NT2/D1 (cell line): ENCODE results near the gene TSPAN2.

Experiments used
- DNase-seq: peaks from one replicate; pipeline ENCODE4 v3.0.0-alpha.2; 2011; ENCODE audit warnings: low read depth, low spot score
- H3K27me3 ChIP-seq: 2 replicates; pipeline ENCODE4 v1.6.0; 2011; ENCODE audit warnings: mild to moderate bottlenecking; ENCODE audit not compliant: insufficient read length, insufficient read depth
- H3K36me3 ChIP-seq: 2 replicates; pipeline ENCODE4 v1.6.1; 2011; ENCODE audit warnings: mild to moderate bottlenecking, low read length, mixed read lengths; ENCODE audit not compliant: insufficient read depth, insufficient read length
- H3K4me1 ChIP-seq: 2 replicates; pipeline ENCODE4 v1.5.1; 2011; ENCODE audit not compliant: insufficient read depth, insufficient read length
- H3K4me3 ChIP-seq: 2 replicates; pipeline ENCODE4 v1.5.1; 2011; ENCODE audit warnings: low read depth; ENCODE audit not compliant: insufficient read length
- H3K9ac ChIP-seq: 2 replicates; pipeline ENCODE4 v1.6.0; 2011; ENCODE audit warnings: low read depth; ENCODE audit not compliant: insufficient read length
- H3K9me3 ChIP-seq: 2 replicates; pipeline ENCODE4 v1.5.1; 2011; ENCODE audit warnings: mild to moderate bottlenecking, low read length; ENCODE audit not compliant: insufficient read depth
- SUZ12 ChIP-seq: IDR thresholded peaks from 2 replicates; pipeline ENCODE4 v1.6.1; 2011; ENCODE audit not compliant: insufficient read length, insufficient read depth; ENCODE audit errors: extremely low read depth
- YY1 ChIP-seq: IDR thresholded peaks from 2 replicates; pipeline ENCODE4 v1.6.1; 2011; ENCODE audit not compliant: insufficient read length, insufficient read depth
- ZNF274 ChIP-seq: IDR thresholded peaks from 2 replicates; pipeline ENCODE4 v1.6.1; 2011; ENCODE audit warnings: mild to moderate bottlenecking, low read depth, low read length

TSPAN2 gene

GRCh38 chr1:115057661-115058254 lies 31.5 kb downstream of the TSPAN2 start:
- DNase-seq: no peak
- Histone ChIP-seq H3K4me1 (no peaks in the 10 kb centered on the region), H3K4me3 (no peak overlapping the region), H3K27me3 (no peaks in the 10 kb centered on the region), H3K9me3 (no peaks in the 10 kb centered on the region), H3K36me3 (peaks cover 12% of the 10 kb centered on the region), H3K9ac (no peak overlapping the region)
- TF ChIP-seq ZNF274: no peak
- no peak for TF ChIP-seq YY1
- no peak for TF ChIP-seq SUZ12

GRCh38 chr1:115056395-115056798 lies 32.9 kb downstream of the TSPAN2 start:
- no peaks in the 10 kb centered on the region for H3K27me3 ChIP-seq
- no peak overlapping the region for H3K4me3 ChIP-seq
- H3K9ac ChIP-seq: peak overlapping the region; percentile 23
- no peaks in the 10 kb centered on the region for H3K4me1 ChIP-seq
- H3K36me3 ChIP-seq: peaks cover 20% of the 10 kb centered on the region
- no peak for TF ChIP-seq YY1
- no peak for TF ChIP-seq ZNF274
- no peak for TF ChIP-seq SUZ12
- no peaks in the 10 kb centered on the region for H3K9me3 ChIP-seq
- DNase-seq: peak; percentile 67

DNA sequence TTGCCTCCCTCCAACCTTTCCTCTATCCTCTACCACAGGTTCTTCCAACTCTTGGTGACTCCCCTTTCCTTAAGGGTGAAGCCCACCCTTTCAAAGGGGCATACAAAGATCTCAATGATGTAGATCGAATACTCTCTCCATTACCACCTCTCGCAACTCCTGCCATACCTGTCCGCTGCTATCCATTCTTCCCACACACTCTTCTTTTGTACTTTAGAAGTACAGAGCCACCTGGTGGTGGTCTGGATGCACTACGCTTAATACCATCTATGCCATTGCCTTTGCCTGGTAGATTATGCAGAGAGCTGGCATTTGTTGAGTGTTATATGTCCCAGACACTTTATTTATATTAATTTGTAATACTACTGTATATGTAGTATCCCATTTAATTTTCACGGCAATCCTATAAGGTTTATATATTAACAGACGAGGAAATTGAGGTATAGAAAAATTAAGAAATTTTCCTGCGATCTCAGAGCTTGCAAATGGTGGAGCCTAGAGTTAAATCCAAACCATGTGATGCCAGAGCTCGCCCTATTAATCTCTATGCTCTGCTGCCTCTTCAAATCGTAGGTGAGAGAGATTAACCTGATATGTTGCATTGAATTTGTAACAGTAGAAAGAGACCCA lies 36.7 kb downstream of the TSPAN2 start:
- H3K27me3 ChIP-seq: no peaks in the 10 kb centered on the region
- H3K9ac ChIP-seq: no peak overlapping the region
- no peaks in the 10 kb centered on the region for H3K4me1 ChIP-seq
- H3K36me3 ChIP-seq: peaks cover 16% of the 10 kb centered on the region
- TF ChIP-seq ZNF274 (no peak), YY1 (no peak), SUZ12 (no peak)
- H3K4me3 ChIP-seq: no peak overlapping the region
- DNase-seq: peak; percentile 56
- no peaks in the 10 kb centered on the region for H3K9me3 ChIP-seq

DNA sequence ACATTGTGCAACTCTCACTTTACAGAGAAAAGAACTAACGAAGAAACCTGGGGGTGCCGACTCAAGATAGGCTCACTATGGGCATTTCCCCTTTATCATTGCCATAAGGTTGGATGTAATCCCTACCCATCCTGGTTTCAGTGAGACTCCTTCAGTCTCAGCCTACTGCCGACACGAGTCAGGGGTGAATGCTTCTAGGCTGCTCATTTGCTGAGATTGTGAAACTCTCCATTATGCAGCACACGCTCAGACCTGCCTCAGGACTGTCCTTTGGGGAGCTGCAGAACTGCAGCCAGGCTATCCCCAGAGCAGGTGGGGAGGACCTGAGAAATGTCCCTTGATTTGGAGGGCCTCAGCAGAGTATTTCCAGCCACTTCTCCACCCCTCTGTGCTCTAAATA lies 37.5 kb downstream of the TSPAN2 start:
- no peaks in the 10 kb centered on the region; the same call in 1 of the 2 replicates for H3K9me3 ChIP-seq
- H3K4me1 ChIP-seq: no peaks in the 10 kb centered on the region
- peaks cover 11% of the 10 kb centered on the region for H3K36me3 ChIP-seq
- H3K9ac ChIP-seq: no peak overlapping the region
- no peak overlapping the region for H3K4me3 ChIP-seq
- H3K27me3 ChIP-seq: no peaks in the 10 kb centered on the region
- TF ChIP-seq ZNF274 (no peak), YY1 (no peak), SUZ12 (no peak)
- no peak for DNase-seq

DNA sequence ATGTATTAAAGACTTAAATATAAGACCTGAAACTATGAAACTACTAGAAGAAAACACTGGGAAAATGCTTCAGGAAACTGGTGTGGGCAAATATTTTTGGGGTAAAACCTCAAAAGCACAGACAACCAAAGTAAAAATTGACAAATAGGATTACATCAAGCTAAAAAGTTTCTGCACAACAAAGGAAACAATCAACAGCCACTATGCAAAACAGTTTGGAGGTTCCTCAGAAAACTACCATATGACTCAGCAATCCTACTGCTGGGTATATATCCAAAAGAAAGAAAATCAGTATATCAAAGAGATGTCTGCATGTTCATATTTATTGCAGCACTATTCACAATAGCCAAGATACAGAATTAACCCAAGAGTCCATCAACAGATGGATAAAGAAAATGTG lies 42.6 kb downstream of the TSPAN2 start:
- no peak overlapping the region for H3K9ac ChIP-seq
- no peak for TF ChIP-seq YY1
- TF ChIP-seq SUZ12: no peak
- TF ChIP-seq ZNF274: no peak

DNA sequence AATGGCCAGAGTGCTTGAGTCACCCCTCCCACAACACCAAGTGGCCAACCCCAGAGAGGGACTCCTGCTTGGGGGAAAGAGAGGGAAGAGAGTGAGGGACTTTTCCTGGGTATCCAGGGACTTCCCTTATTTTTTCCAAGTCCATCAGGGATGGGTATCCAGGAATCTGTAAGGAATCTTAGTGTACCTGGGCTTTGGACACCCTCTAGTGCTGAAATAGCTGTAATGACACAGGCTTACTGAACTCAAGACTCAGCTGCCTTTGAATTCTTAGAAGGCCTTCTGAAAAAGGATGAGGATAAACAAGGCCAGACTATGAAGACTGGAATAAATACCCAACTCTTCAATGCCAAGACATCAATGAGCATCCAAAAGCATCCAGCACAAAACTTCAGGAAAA lies 47.6 kb downstream of the TSPAN2 start:
- peak; percentile 62 for DNase-seq
- H3K9me3 ChIP-seq: peaks cover 10% of the 10 kb centered on the region
- H3K36me3 ChIP-seq: no peaks in the 10 kb centered on the region
- H3K9ac ChIP-seq: no peak overlapping the region
- no peaks in the 10 kb centered on the region for H3K4me1 ChIP-seq
- H3K27me3 ChIP-seq: no peaks in the 10 kb centered on the region
- TF ChIP-seq SUZ12: no peak
- TF ChIP-seq YY1: no peak
- TF ChIP-seq ZNF274: no peak
- H3K4me3 ChIP-seq: no peak overlapping the region

More for the DNA sequence above, 42.6 kb downstream of the TSPAN2 start:
- H3K36me3 ChIP-seq: peaks cover 7% of the 10 kb centered on the region
- peaks cover 10% of the 10 kb centered on the region for H3K9me3 ChIP-seq
- no peak for DNase-seq
- H3K4me1 ChIP-seq: no peaks in the 10 kb centered on the region
- H3K4me3 ChIP-seq: no peak overlapping the region
- no peaks in the 10 kb centered on the region for H3K27me3 ChIP-seq

DNA sequence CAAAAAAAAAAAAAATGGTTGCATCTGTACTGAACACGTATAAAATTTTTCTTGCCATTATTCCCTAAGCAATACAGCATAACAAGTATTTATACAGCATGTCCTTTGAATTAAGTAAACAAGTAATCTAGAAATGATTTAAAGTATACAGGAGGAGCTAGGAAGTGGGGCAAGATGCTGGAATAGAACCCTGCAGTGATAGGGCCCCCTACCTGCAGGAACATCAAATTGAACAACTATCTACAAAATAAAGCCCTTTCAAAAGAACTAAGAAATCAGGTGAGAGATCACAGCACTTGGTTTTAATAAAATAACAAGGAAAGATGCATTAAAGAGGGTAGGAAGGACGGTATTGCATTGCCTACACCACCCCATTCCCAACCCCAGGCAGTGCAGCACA lies 48.8 kb downstream of the TSPAN2 start:
- no peaks in the 10 kb centered on the region for H3K4me1 ChIP-seq
- no peaks in the 10 kb centered on the region for H3K27me3 ChIP-seq
- no peak overlapping the region for H3K9ac ChIP-seq
- no peak for TF ChIP-seq YY1
- TF ChIP-seq SUZ12: no peak
- no peak for TF ChIP-seq ZNF274
- H3K36me3 ChIP-seq: no peaks in the 10 kb centered on the region
- H3K9me3 ChIP-seq: 0 out of 2 replicates have a peak, but pooled peaks cover under 1% of the 10 kb centered on the region
- no peak for DNase-seq
- H3K4me3 ChIP-seq: no peak overlapping the region
